Fibroblast of lung (primary cell): ENCODE data around the gene HOXB5. TPM values are rescaled to one million over a fixed set of nuclear protein-coding genes. Genes with fewer than 3 reads are reported as not detected.
A peak's percentile ranks its signal among the peaks of the same experiment; 100 is the strongest.

ENCODE experiments used
- DNase-seq, 2 donors: peaks; one replicate each; pipeline versions ENCODE4 v3.0.0 to v3.0.0-alpha.2; 2010; ENCODE audit warnings: low read depth in 2 of 2
- H2AFZ ChIP-seq: 2 replicates; pipeline ENCODE4 v1.5.1; 2012; ENCODE audit warnings: low read length, control low read depth, inconsistent platforms
- H3K27ac ChIP-seq: 2 replicates; pipeline ENCODE4 v1.5.1; 2011; ENCODE audit warnings: low read length, control low read depth; ENCODE audit not compliant: insufficient read depth
- H3K27me3 ChIP-seq: 2 replicates; pipeline ENCODE4 v1.5.1; 2011; ENCODE audit warnings: mild to moderate bottlenecking, low read length; ENCODE audit not compliant: control insufficient read depth, insufficient read depth
- H3K36me3 ChIP-seq: 2 replicates; pipeline ENCODE4 v1.5.1; 2011; ENCODE audit warnings: low read length; ENCODE audit not compliant: control insufficient read depth, insufficient read depth
- H3K4me1 ChIP-seq: 2 replicates; pipeline ENCODE4 v1.5.1; 2011; ENCODE audit warnings: low read length; ENCODE audit not compliant: control insufficient read depth, insufficient read depth; ENCODE audit errors: extremely low read depth
- H3K4me2 ChIP-seq: 2 replicates; pipeline ENCODE4 v1.5.1; 2011; ENCODE audit warnings: low read length, control low read depth; ENCODE audit not compliant: insufficient read depth; ENCODE audit errors: extremely low read depth
- H3K4me3 ChIP-seq, 4 experiments: fragments of 200-600 bp in 1 of 4; sonication (generic) in 1 of 4; replicated peaks in 1 of 4; 2 replicates each; pipeline ENCODE4 v1.5.1; 2011 to 2016; ENCODE audit warnings: low read length in 4 of 4, low read depth in 3 of 4, mild to moderate bottlenecking in 3 of 4, control low read depth in 2 of 4, inconsistent platforms in 1 of 4, mixed read lengths in 1 of 4; ENCODE audit not compliant: insufficient read depth in 1 of 4; ENCODE audit errors: control extremely low read depth in 1 of 4
- H3K79me2 ChIP-seq: 2 replicates; pipeline ENCODE4 v1.5.1; 2012; ENCODE audit warnings: mild to moderate bottlenecking, low read length, inconsistent platforms; ENCODE audit not compliant: control insufficient read depth, insufficient read depth
- H3K9ac ChIP-seq: 2 replicates; pipeline ENCODE4 v1.5.1; 2011; ENCODE audit warnings: mild to moderate bottlenecking, low read length, control low read depth; ENCODE audit not compliant: insufficient read depth
- H3K9me3 ChIP-seq: 2 replicates; pipeline ENCODE4 v1.5.1; 2012; ENCODE audit warnings: low read depth, low read length; ENCODE audit not compliant: control insufficient read depth, insufficient read depth
- H4K20me1 ChIP-seq: 2 replicates; pipeline ENCODE4 v1.5.1; 2011; ENCODE audit warnings: low read length; ENCODE audit not compliant: control insufficient read depth, insufficient read depth; ENCODE audit errors: extremely low read depth
- CTCF ChIP-seq, 2 donors: IDR thresholded peaks in 1 of 2; conservative IDR thresholded peaks in 1 of 2; 1 replicate in 1 of 2; 2 replicates in 1 of 2; pipeline ENCODE4 v1.5.1; 2011 to 2012; ENCODE audit warnings: low read length in 2 of 2, control low read depth in 1 of 2, inconsistent platforms in 1 of 2, low read depth in 1 of 2, mild to moderate bottlenecking in 1 of 2
- EZH2 ChIP-seq: IDR thresholded peaks from 2 replicates; pipeline ENCODE4 v1.5.1; 2012; ENCODE audit warnings: low read length, control low read depth, mild to moderate bottlenecking; ENCODE audit errors: missing control alignments
- polyA plus RNA-seq, 2 donors: library from polyadenylated mRNA; depleted of rRNA in 1 of 2; stranded (reverse) in 1 of 2; unstranded in 1 of 2; fragments of >200 nt; gene quantifications; 2 replicates each; pipeline ENCODE4 v1.2.1, GENCODE V29; 2011 to 2012; ENCODE audit warnings: missing spikeins in 1 of 2
- total RNA-seq: library from RNA; depleted of rRNA; stranded (reverse); fragments of >200 nt; gene quantifications from 2 replicates; pipeline ENCODE4 v1.2.1, GENCODE V29; 2014

Gene HOXB5
- total and polyA plus RNA-seq, 2 donors (not counting 1 experiment from before 2014, with no cell fraction given), result 2.1 to 9.4 TPM

- Histone ChIP-seq H3K9ac (peak overlapping the region; percentile 90), H2AFZ (no peak overlapping the region), H3K79me2 (peaks cover 87% of the 10 kb centered on the region), H3K4me2 (peak overlapping the region; percentile 20), H3K4me3 (peak overlapping the region; percentile 89 to 99 (median 90)), H3K27ac (peak overlapping the region; percentile 97), H4K20me1 (no peaks in the 10 kb centered on the region), H3K4me1 (peaks cover 31% of the 10 kb centered on the region), H3K9me3 (no peaks in the 10 kb centered on the region), H3K36me3 (peaks cover 8% of the 10 kb centered on the region), H3K27me3 (no peaks in the 10 kb centered on the region)
- DNase-seq, result no peak
- no peak for TF ChIP-seq CTCF (conservative IDR thresholded peaks at IDR 0.05 in 1 of 2, IDR thresholded peaks at IDR 0.05 in 1 of 2; ENCODE audit: low read depth in 1 of 2, low read length in 2 of 2)
- no peak for TF ChIP-seq EZH2
These were observed 49.7 kb downstream of the HOXB5 start for GRCh38 chr17:48543854-48544348.

GRCh38 chr17:48543107-48543853 is 50.3 kb downstream of the HOXB5 start:
- Histone ChIP-seq H3K9me3 (no peaks in the 10 kb centered on the region), H2AFZ (no peak overlapping the region), H3K36me3 (peaks cover 8% of the 10 kb centered on the region), H3K4me1 (peaks cover 32% of the 10 kb centered on the region), H3K79me2 (peaks cover 81% of the 10 kb centered on the region), H3K4me2 (peak overlapping the region; percentile 80), H3K27me3 (no peaks in the 10 kb centered on the region), H3K4me3 (peak overlapping the region; percentile 89 to 99 (median 90)), H3K9ac (peak overlapping the region; percentile 90), H3K27ac (peak overlapping the region; percentile 97), H4K20me1 (no peaks in the 10 kb centered on the region)
- TF ChIP-seq EZH2, result no peak
- TF ChIP-seq CTCF (conservative IDR thresholded peaks at IDR 0.05 in 1 of 2, IDR thresholded peaks at IDR 0.05 in 1 of 2; ENCODE audit: low read depth in 1 of 2, low read length in 2 of 2), result no peak
- peak in 1 of 2 donors; percentile 62 for DNase-seq

GRCh38 chr17:48542698-48543106 is 50.9 kb downstream of the HOXB5 start:
- peak overlapping the region; percentile 80 for H3K4me2 ChIP-seq
- peaks cover 78% of the 10 kb centered on the region for H3K79me2 ChIP-seq
- H3K4me3 ChIP-seq, result peak overlapping the region; percentile 89 to 99 (median 90)
- no peaks in the 10 kb centered on the region for H4K20me1 ChIP-seq
- no peaks in the 10 kb centered on the region for H3K27me3 ChIP-seq
- peaks cover 32% of the 10 kb centered on the region for H3K4me1 ChIP-seq
- H3K27ac ChIP-seq, result peak overlapping the region; percentile 97
- peaks cover 8% of the 10 kb centered on the region for H3K36me3 ChIP-seq
- H3K9me3 ChIP-seq, result no peaks in the 10 kb centered on the region
- H3K9ac ChIP-seq, result peak overlapping the region; percentile 90
- no peak for DNase-seq
- H2AFZ ChIP-seq, result no peak overlapping the region
- TF ChIP-seq EZH2, result no peak
- no peak for TF ChIP-seq CTCF (conservative IDR thresholded peaks at IDR 0.05 in 1 of 2, IDR thresholded peaks at IDR 0.05 in 1 of 2; ENCODE audit: low read depth in 1 of 2, low read length in 2 of 2)
